HG02840 (cell line): ENCODE results near the gene AADACL3.

Source experiments
- ATAC-seq: cut with Tn5 transposase; IDR thresholded peaks from one replicate; pipeline ENCODE4 v1.9.1; 2021; ENCODE audit warnings: mild to moderate bottlenecking, moderate library complexity, moderate number of reproducible peaks; ENCODE audit not compliant: unreplicated experiment, low FRiP score

AADACL3 gene

GRCh38 chr1:12762766-12763165, 46.9 kb downstream of the AADACL3 start:
- no peak for ATAC-seq

- no peak for ATAC-seq
These were observed 47.6 kb downstream of the AADACL3 start for GRCh38 chr1:12763479-12763878.

- no peak for ATAC-seq
These were observed 48.1 kb downstream of the AADACL3 start for GRCh38 chr1:12764016-12764415.

GRCh38 chr1:12769031-12769430, 53.1 kb downstream of the AADACL3 start:
- ATAC-seq = no peak

GRCh38 chr1:12769976-12770505, 54.1 kb downstream of the AADACL3 start:
- no peak for ATAC-seq

GRCh38 chr1:12770620-12771019, 54.7 kb downstream of the AADACL3 start:
- ATAC-seq = no peak

GRCh38 chr1:12771186-12771585, 55.3 kb downstream of the AADACL3 start:
- no peak for ATAC-seq

- no peak for ATAC-seq
These were observed 56.6 kb downstream of the AADACL3 start for GRCh38 chr1:12772520-12772919.

GRCh38 chr1:12773438-12773837, 57.5 kb downstream of the AADACL3 start, which contains the start of gene PRAMEF12:
TSS of gene PRAMEF12 (plus strand) at chr1:12773738. CDS start at chr1:12774868, 1,130 bp downstream.
- ATAC-seq = no peak

GRCh38 chr1:12774801-12775345, 59.0 kb downstream of the AADACL3 start:
- no peak for ATAC-seq

- no peak for ATAC-seq
These were observed 59.5 kb downstream of the AADACL3 start for GRCh38 chr1:12775443-12775842.

- no peak for ATAC-seq
These were observed 61.1 kb downstream of the AADACL3 start for GRCh38 chr1:12776801-12777557.
